Panc1 (cell line): ENCODE measurements around the gene POMT2.

ENCODE experiments used
- CTCF ChIP-seq: fragments of 450-650 bp; IDR thresholded peaks from 2 replicates; pipeline ENCODE4 v1.5.1; 2017; ENCODE audit warnings: mild to moderate bottlenecking
- POLR2AphosphoS5 ChIP-seq: IDR thresholded peaks from 2 replicates; pipeline ENCODE4 v1.6.1; 2012; ENCODE audit warnings: mild to moderate bottlenecking, low read depth, low read length, moderate library complexity
- TF ChIP-seq, protein P1 (sequence below), 2 experiments: IDR thresholded peaks; 2 replicates each; pipeline ENCODE4 v1.6.1; 2011 to 2012; ENCODE audit warnings: low read depth in 2 of 2, control low read depth in 1 of 2, low read length in 1 of 2, mild to moderate bottlenecking in 1 of 2, moderate library complexity in 1 of 2; ENCODE audit not compliant: insufficient read depth in 1 of 2

GRCh38 chr14:77241955-77242354 is 78.7 kb downstream of the POMT2 start:
- no peak for TF ChIP-seq CTCF
- TF ChIP-seq, protein P1, sequence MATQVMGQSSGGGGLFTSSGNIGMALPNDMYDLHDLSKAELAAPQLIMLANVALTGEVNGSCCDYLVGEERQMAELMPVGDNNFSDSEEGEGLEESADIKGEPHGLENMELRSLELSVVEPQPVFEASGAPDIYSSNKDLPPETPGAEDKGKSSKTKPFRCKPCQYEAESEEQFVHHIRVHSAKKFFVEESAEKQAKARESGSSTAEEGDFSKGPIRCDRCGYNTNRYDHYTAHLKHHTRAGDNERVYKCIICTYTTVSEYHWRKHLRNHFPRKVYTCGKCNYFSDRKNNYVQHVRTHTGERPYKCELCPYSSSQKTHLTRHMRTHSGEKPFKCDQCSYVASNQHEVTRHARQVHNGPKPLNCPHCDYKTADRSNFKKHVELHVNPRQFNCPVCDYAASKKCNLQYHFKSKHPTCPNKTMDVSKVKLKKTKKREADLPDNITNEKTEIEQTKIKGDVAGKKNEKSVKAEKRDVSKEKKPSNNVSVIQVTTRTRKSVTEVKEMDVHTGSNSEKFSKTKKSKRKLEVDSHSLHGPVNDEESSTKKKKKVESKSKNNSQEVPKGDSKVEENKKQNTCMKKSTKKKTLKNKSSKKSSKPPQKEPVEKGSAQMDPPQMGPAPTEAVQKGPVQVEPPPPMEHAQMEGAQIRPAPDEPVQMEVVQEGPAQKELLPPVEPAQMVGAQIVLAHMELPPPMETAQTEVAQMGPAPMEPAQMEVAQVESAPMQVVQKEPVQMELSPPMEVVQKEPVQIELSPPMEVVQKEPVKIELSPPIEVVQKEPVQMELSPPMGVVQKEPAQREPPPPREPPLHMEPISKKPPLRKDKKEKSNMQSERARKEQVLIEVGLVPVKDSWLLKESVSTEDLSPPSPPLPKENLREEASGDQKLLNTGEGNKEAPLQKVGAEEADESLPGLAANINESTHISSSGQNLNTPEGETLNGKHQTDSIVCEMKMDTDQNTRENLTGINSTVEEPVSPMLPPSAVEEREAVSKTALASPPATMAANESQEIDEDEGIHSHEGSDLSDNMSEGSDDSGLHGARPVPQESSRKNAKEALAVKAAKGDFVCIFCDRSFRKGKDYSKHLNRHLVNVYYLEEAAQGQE (IDR thresholded peaks at IDR 0.05; ENCODE audit: insufficient read depth in 1 of 2, low read depth in 2 of 2, low read length in 1 of 2), result peak; percentile 68 to 74; a peak in 3 of 4 replicates
- no peak for TF ChIP-seq POLR2AphosphoS5
